Activated CD4-positive, CD25-positive, alpha-beta regulatory T cell treated with anti-CD3 and anti-CD28 coated beads, Interleukin-2, amount 50 U/mL, for 24 hours (primary cell): ENCODE measurements around the gene COL6A2.
"Not testable (repeated sequence)": the region's sequence is repeated elsewhere in the genome, so short reads cannot be mapped to it uniquely, and the experiment has no call there.

ENCODE experiments used
- ATAC-seq, 2 donors: fragments of 150-1000 bp; cut with Tn5 transposase; one replicate each; pipeline ENCODE4 v1.10.0; 2021; ENCODE audit warnings: mild to moderate bottlenecking in 1 of 2, moderate library complexity in 1 of 2

The COL6A2 gene

GRCh38 chr21:46097336-46098293 lies at the start of gene COL6A2:
COL6A2 (plus strand) TSS chr21:46098112.
- peak; percentile 81 to 84 for ATAC-seq

- no peak for ATAC-seq
Measured at GRCh38 chr21:46048926-46049889, 48.7 kb upstream of the COL6A2 start.

- no peak for ATAC-seq
Measured at GRCh38 chr21:46049890-46050667, 47.8 kb upstream of the COL6A2 start.

GRCh38 chr21:46050668-46051378 lies 47.1 kb upstream of the COL6A2 start:
- ATAC-seq = no peak

GRCh38 chr21:46051379-46051770 lies 46.5 kb upstream of the COL6A2 start:
- no peak for ATAC-seq

- ATAC-seq = no peak
Measured at GRCh38 chr21:46051821-46052675, 45.9 kb upstream of the COL6A2 start.

- ATAC-seq = peak; percentile 70
Measured at GRCh38 chr21:46052703-46053651, 44.9 kb upstream of the COL6A2 start.

GRCh38 chr21:46054031-46054430 lies 43.9 kb upstream of the COL6A2 start:
- ATAC-seq = no peak

- no peak for ATAC-seq
Measured at GRCh38 chr21:46054451-46054881, 43.4 kb upstream of the COL6A2 start.

- no peak for ATAC-seq
Measured at GRCh38 chr21:46055863-46056281, 42.0 kb upstream of the COL6A2 start.

- no peak for ATAC-seq
Measured at GRCh38 chr21:46056450-46056903, 41.4 kb upstream of the COL6A2 start.

GRCh38 chr21:46057111-46057709 lies 40.7 kb upstream of the COL6A2 start:
- ATAC-seq = no peak

- no peak for ATAC-seq
Measured at GRCh38 chr21:46057710-46058241, 40.1 kb upstream of the COL6A2 start.

- no peak for ATAC-seq
Measured at GRCh38 chr21:46058431-46059145, 39.3 kb upstream of the COL6A2 start.

- ATAC-seq = no peak
Measured at GRCh38 chr21:46059195-46059594, 38.7 kb upstream of the COL6A2 start.

GRCh38 chr21:46059711-46060455 lies 38.0 kb upstream of the COL6A2 start:
- ATAC-seq = not testable (repeated sequence)

- ATAC-seq = peak in 1 of 2 donors; percentile 27
Measured at GRCh38 chr21:46060596-46061061, 37.3 kb upstream of the COL6A2 start.
